HG03457 (cell line): ENCODE data around the gene TMEM250.

Source experiments
- ATAC-seq: cut with Tn5 transposase; IDR thresholded peaks from one replicate; pipeline ENCODE4 v1.9.1; 2021; ENCODE audit warnings: moderate number of reproducible peaks; ENCODE audit not compliant: unreplicated experiment

The TMEM250 gene

GRCh38 chr9:136133191-136133958 is 14.7 kb upstream of the TMEM250 start:
- ATAC-seq = no peak

GRCh38 chr9:136132512-136133050 is 13.9 kb upstream of the TMEM250 start:
- no peak for ATAC-seq

GRCh38 chr9:136131629-136132511 is 13.2 kb upstream of the TMEM250 start:
- no peak for ATAC-seq

- no peak for ATAC-seq
Measured at GRCh38 chr9:136129176-136129575, 10.5 kb upstream of the TMEM250 start.

GRCh38 chr9:136128436-136128835 is 9.8 kb upstream of the TMEM250 start:
- no peak for ATAC-seq

GRCh38 chr9:136127313-136127712 is 8.6 kb upstream of the TMEM250 start:
- ATAC-seq = no peak

- no peak for ATAC-seq
Measured at GRCh38 chr9:136124976-136125692, 6.5 kb upstream of the TMEM250 start.

- ATAC-seq = no peak
Measured at GRCh38 chr9:136122425-136123383, 4.0 kb upstream of the TMEM250 start.

GRCh38 chr9:136121801-136122200 is 3.1 kb upstream of the TMEM250 start:
- ATAC-seq = no peak

GRCh38 chr9:136120438-136120844 is 1.8 kb upstream of the TMEM250 start:
- ATAC-seq = no peak

- ATAC-seq = no peak
Measured at GRCh38 chr9:136119883-136120393, 1.3 kb upstream of the TMEM250 start.

- no peak for ATAC-seq
Measured at GRCh38 chr9:136119061-136119882, 597 bp upstream of the TMEM250 start.

GRCh38 chr9:136117916-136118319 is 757 bp downstream of the TMEM250 start:
- peak; percentile 2 for ATAC-seq

GRCh38 chr9:136117291-136117915 is 1.3 kb downstream of the TMEM250 start:
- no peak for ATAC-seq

GRCh38 chr9:136116360-136117098 is 2.1 kb downstream of the TMEM250 start:
- no peak for ATAC-seq

- no peak for ATAC-seq
Measured at GRCh38 chr9:136115641-136116359, 2.9 kb downstream of the TMEM250 start.

- no peak for ATAC-seq
Measured at GRCh38 chr9:136115206-136115605, 3.5 kb downstream of the TMEM250 start.
